ENCODE results near the gene EML4. TPM values are rescaled to one million over a fixed set of nuclear protein-coding genes. Genes with fewer than 3 reads are reported as not detected.
A peak's percentile ranks its signal among the peaks of the same experiment; 100 is the strongest.

Gene EML4
- total and polyA plus RNA-seq, 2 of the 13 experiments (the other 11 are each of a cell fraction or from before 2014, with no cell fraction given) = 243 to 476 TPM

GRCh38 chr2:42191285-42192009, 22.3 kb downstream of the EML4 start (continued):
- no peak for TF ChIP-seq ZNF142 (CRISPR knock-in tag; IDR thresholded peaks at IDR 0.05)
- TF ChIP-seq PHF21A (CRISPR knock-in tag; IDR thresholded peaks at IDR 0.05) = peak; percentile 95
- peak; percentile 67; the same call in 1 of the 2 replicates for TF ChIP-seq AFF4 (CRISPR knock-in tag; IDR thresholded peaks at IDR 0.05)
- TF ChIP-seq MXD4 (CRISPR knock-in tag; IDR thresholded peaks at IDR 0.05) = no peak
- TF ChIP-seq ZMAT5 (CRISPR knock-in tag; IDR thresholded peaks at IDR 0.05; ENCODE audit: borderline replicate concordance, low read depth) = no peak
- no peak; the same call in 1 of the 2 replicates for TF ChIP-seq GABPB1 (CRISPR knock-in tag; IDR thresholded peaks at IDR 0.05)
- no peak for TF ChIP-seq NFE2L1 (CRISPR knock-in tag; IDR thresholded peaks at IDR 0.05; ENCODE audit: borderline replicate concordance)
- no peak for TF ChIP-seq ZNF543 (CRISPR knock-in tag; IDR thresholded peaks at IDR 0.05)
- TF ChIP-seq ZFX (CRISPR knock-in tag; IDR thresholded peaks at IDR 0.05; ENCODE audit: low read depth) = no peak
- TF ChIP-seq RARA (CRISPR knock-in tag; IDR thresholded peaks at IDR 0.05) = peak; percentile 87
- no peak for TF ChIP-seq ZNF616 (CRISPR knock-in tag; IDR thresholded peaks at IDR 0.05; ENCODE audit: low read depth)
- TF ChIP-seq NR2F1 (CRISPR knock-in tag; IDR thresholded peaks at IDR 0.05) = peak; percentile 84 to 87
- TF ChIP-seq KAT7 (CRISPR knock-in tag; IDR thresholded peaks at IDR 0.05; ENCODE audit: borderline replicate concordance) = no peak; the same call in 1 of the 2 replicates
- TF ChIP-seq NFKB2 (CRISPR knock-in tag; IDR thresholded peaks at IDR 0.05; ENCODE audit: borderline replicate concordance) = no peak
- TF ChIP-seq PAXIP1 (CRISPR knock-in tag; conservative IDR thresholded peaks at IDR 0.05) = peak; percentile 99

Data from HepG2 (cell line).